AG09309 (cell line): Measurements from ENCODE around the gene TXNL4A.

Experiments
- DNase-seq: peaks from one replicate; pipeline ENCODE4 v3.0.0-alpha.2; 2010; ENCODE audit warnings: low read depth
- H3K4me3 ChIP-seq: 2 replicates; pipeline ENCODE4 v1.5.1; 2011; ENCODE audit warnings: mild to moderate bottlenecking, low read depth, low read length, moderate library complexity; ENCODE audit not compliant: control insufficient read depth
- TF ChIP-seq, protein P1 (sequence below): IDR thresholded peaks from 2 replicates; pipeline ENCODE4 v1.5.1; 2011; ENCODE audit warnings: mild to moderate bottlenecking, low read depth, low read length, inconsistent platforms; ENCODE audit not compliant: insufficient read depth, control insufficient read depth; ENCODE audit errors: missing control alignments

TXNL4A gene

DNA sequence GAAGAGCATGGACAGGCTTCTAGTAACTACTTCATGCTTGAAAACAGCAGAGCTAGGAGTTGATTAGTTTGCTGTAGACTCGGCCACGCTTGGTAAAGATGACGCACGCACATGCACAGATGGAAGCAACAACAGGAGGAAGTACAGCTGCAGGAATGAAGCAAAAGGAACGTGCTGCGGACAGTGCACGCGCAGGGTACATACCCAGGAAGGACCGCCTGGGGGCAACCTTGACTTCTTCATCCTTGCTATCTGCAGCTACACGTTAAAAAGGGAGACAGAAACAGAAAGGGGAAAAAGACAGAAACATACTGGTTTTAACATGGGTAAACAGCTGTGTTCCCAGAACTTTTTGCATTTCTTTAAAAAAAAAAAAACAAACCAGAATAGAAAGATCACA lies 54.6 kb downstream of the TXNL4A start:
- no peak overlapping the region for H3K4me3 ChIP-seq
- DNase-seq: no peak
- TF ChIP-seq, protein P1, sequence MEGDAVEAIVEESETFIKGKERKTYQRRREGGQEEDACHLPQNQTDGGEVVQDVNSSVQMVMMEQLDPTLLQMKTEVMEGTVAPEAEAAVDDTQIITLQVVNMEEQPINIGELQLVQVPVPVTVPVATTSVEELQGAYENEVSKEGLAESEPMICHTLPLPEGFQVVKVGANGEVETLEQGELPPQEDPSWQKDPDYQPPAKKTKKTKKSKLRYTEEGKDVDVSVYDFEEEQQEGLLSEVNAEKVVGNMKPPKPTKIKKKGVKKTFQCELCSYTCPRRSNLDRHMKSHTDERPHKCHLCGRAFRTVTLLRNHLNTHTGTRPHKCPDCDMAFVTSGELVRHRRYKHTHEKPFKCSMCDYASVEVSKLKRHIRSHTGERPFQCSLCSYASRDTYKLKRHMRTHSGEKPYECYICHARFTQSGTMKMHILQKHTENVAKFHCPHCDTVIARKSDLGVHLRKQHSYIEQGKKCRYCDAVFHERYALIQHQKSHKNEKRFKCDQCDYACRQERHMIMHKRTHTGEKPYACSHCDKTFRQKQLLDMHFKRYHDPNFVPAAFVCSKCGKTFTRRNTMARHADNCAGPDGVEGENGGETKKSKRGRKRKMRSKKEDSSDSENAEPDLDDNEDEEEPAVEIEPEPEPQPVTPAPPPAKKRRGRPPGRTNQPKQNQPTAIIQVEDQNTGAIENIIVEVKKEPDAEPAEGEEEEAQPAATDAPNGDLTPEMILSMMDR: no peak

DNA sequence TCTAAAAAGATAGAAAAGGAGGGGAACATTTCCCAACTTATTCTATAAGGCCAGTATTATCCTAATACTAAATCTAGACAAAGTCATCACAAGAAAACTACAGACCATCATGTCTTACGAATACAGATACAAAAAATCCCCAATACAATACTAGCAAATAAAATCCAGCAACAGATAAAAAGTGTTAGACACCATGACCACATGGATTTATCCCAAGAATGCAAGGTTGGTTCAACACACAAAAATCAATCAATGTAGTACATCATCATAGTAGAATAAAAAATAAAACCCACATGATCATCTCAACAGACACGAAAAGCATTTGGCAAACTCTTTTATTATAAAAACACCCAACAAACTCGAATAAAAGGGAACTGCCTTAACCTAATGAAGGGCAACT lies 55.5 kb downstream of the TXNL4A start:
- TF ChIP-seq, protein P1: no peak
- no peak for DNase-seq

DNA sequence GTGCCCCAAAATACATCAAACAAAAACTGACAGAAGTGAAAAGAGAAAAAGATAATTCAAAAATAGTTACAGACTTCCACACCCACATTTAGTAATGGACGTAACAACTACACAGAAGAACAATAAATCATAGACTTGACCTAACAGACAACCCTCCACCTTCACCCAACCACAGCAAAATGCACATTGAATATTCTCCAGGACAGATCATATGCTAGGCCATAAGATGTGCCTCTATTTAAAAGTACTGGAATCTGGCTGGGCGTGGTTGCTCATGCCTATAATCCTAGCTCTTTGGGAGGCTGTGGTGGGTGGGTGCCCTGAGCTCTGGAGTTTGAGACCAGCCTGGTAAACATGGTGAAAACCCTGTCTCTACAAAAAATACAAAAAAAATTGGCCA lies 56.9 kb downstream of the TXNL4A start:
- DNase-seq: no peak
- TF ChIP-seq, protein P1: no peak
- no peak overlapping the region for H3K4me3 ChIP-seq

More for the DNA sequence above, 55.5 kb downstream of the TXNL4A start:
- H3K4me3 ChIP-seq: no peak overlapping the region

DNA sequence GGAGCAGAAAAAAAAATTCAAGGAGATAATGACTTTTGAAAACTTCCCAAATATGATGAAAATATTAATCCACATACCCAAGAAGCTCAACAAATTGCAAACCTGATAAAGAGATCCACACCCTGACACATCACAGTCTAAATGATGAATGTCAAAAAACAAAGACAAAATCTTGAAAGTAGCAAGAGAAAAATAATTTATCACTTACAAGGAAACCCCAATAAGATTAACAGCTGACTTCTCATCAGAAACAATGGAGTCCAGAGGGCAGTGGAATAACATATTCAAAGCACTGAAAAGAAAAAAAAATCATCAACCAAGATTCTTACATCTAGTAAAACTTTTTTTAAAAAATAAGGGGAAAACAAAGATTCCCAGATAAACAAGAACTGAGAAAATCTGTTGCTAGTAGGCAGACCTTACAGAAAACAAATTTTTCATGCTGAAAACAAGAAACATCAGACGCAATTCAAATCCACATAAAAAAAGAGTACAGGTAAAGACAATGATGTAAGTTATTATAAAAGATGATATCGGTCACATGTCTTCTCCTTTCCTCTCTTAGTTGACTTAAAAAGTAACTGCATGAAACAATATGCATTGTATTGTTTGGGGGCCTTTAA lies 58.2 kb downstream of the TXNL4A start:
- TF ChIP-seq, protein P1: no peak
- no peak overlapping the region for H3K4me3 ChIP-seq
- no peak for DNase-seq

DNA sequence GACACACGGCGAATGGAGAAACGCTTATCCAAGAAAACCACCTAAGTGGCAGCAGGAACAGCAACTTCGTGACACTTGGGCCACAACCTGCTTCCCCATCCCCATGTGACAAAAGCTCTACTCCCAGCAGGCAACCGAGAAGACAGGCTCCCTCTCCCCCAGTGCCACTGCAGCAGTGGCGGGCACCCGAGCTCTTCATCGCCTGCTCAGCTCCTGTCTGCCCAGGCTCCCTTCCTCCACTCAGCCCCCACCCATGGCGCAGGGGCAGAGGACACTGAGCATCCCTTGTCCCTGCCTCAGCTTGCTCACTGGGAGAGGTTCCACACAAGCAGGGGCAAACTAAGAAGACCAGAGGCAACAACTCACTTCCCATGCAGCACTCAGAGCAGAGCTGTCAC lies 59.8 kb downstream of the TXNL4A start:
- no peak overlapping the region for H3K4me3 ChIP-seq
- TF ChIP-seq, protein P1: no peak
- no peak for DNase-seq

DNA sequence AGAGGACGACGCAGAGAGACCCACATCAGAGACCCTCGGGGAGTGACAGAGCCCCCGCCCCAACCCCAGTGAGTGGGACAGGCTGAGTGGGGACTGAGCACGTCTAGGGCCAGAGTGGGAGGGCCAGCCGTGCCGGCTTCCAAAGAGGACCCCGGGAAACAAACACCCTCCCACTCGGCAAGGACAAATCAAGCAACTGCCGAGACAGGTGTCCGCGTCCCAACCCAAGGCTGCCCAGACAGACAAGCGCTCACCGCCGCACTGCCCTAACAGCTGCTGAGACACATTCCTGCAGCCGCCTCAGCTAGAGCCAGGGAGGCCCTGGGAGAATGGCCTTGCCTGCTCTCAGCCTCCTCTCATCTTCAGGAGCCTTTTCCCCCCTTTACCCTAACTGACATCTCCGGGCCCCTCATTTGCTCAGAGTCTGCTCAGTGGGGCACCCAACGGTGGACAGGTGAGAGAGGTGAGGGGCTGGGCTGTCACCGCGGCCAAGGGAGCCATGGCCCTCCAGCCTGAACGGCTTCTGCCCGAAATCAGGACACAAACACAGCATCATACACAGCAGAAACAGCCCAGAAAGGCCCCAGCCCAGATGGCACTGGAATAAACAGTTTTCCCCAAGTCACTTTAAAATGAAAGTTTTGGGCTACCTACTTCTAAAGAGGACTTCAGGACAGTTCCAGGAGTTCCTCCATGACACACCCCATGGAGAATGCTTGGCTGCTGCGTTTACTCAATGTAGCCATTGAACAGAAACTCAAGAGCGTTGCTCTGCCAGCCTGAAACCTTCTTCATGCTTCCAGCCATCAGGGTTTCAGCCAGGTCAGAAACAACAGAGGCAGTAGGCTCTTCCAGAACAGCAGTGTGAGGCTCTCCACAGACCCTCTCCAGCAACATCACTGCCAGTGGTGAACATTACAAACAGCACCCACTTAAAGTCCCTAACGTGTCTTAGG lies 60.5 kb downstream of the TXNL4A start:
- no peak overlapping the region for H3K4me3 ChIP-seq
- TF ChIP-seq, protein P1: no peak
- DNase-seq: no peak
